IMR-90 (cell line): Measurements from ENCODE around the gene SCAANT1. TPM values are rescaled to one million over a fixed set of nuclear protein-coding genes. Genes with fewer than 3 reads are reported as not detected.

Experiments
- ATAC-seq: fragments of 200-7000 bp; cut with Tn5 transposase; 2 replicates; pipeline ENCODE4 v1.9.1; 2020; ENCODE audit warnings: low read depth, mild to moderate bottlenecking, moderate library complexity
- BruUV-seq: library from RNA; stranded (reverse); fragments of 400-500 nt; replicated peaks from 2 replicates; lab custom pipeline; 2021; lab: Mats Ljungman, UMichigan
- CTCF ChIA-PET: fragments of 300-600 bp; formaldehyde crosslinking; extraction: SDS; loops from one replicate; lab custom pipeline; 2021; ENCODE audit warnings: antibody characterized with exemption; lab: Yijun Ruan, JAX
- POLR2A ChIA-PET: fragments of 300-600 bp; sonication (Branson Sonifier 250); formaldehyde crosslinking; loops from one replicate; lab custom pipeline; 2022; ENCODE audit warnings: antibody characterized with exemption; ENCODE audit not compliant: unreplicated experiment; lab: Charles Lee
- DNase-seq: peaks from one replicate; pipeline ENCODE4 v3.0.0; 2013
- H2AFZ ChIP-seq: replicated peaks from 2 replicates; pipeline ENCODE3; 2013; ENCODE audit warnings: low read length, mild to moderate bottlenecking; ENCODE audit not compliant: poor library complexity
- H2AK5ac ChIP-seq: 2 replicates; pipeline ENCODE4 v1.6.1; 2013; ENCODE audit warnings: low read depth, low read length, inconsistent platforms
- H2AK9ac ChIP-seq: replicated peaks from 2 replicates; pipeline ENCODE3; 2013; ENCODE audit warnings: mild to moderate bottlenecking, low read depth, low read length, moderate library complexity; ENCODE audit not compliant: poor library complexity
- H2BK120ac ChIP-seq: 2 replicates; pipeline ENCODE4 v1.6.1; 2013; ENCODE audit warnings: low read depth, low read length, inconsistent platforms
- H2BK15ac ChIP-seq: 3 replicates; pipeline ENCODE4 v1.6.1; 2013; ENCODE audit warnings: low read depth, low read length, inconsistent platforms
- H2BK20ac ChIP-seq: 2 replicates; pipeline ENCODE4 v1.6.1; 2013; ENCODE audit warnings: low read depth, mild to moderate bottlenecking, inconsistent platforms, low read length, moderate library complexity
- H2BK5ac ChIP-seq: 2 replicates; pipeline ENCODE4 v1.6.1; 2013; ENCODE audit warnings: mild to moderate bottlenecking, low read depth, low read length, inconsistent platforms; ENCODE audit not compliant: poor library complexity, severe bottlenecking
- H3K14ac ChIP-seq: replicated peaks from 2 replicates; pipeline ENCODE4 v1.6.1; 2013; ENCODE audit warnings: low read depth, low read length, inconsistent platforms
- H3K18ac ChIP-seq: 2 replicates; pipeline ENCODE4 v1.6.1; 2013; ENCODE audit warnings: low read depth, low read length, control low read depth
- H3K23ac ChIP-seq: 2 replicates; pipeline ENCODE4 v1.6.1; 2013; ENCODE audit warnings: low read depth, low read length, inconsistent platforms
- H3K27ac ChIP-seq: 2 replicates; pipeline ENCODE4 v1.5.1; 2013; ENCODE audit warnings: mild to moderate bottlenecking, control low read depth, low read length; ENCODE audit not compliant: insufficient read depth
- H3K27me3 ChIP-seq: 2 replicates; pipeline ENCODE4 v1.6.1; 2013; ENCODE audit warnings: low read length; ENCODE audit not compliant: control insufficient read depth, insufficient read depth
- H3K36me3 ChIP-seq: 2 replicates; pipeline ENCODE4 v1.6.1; 2013; ENCODE audit warnings: low read length, mixed read lengths; ENCODE audit not compliant: control insufficient read depth, insufficient read depth
- H3K4ac ChIP-seq: 2 replicates; pipeline ENCODE4 v1.6.1; 2013; ENCODE audit warnings: low read depth, low read length, inconsistent platforms
- H3K4me1 ChIP-seq: 2 replicates; pipeline ENCODE4 v1.6.1; 2013; ENCODE audit warnings: low read length, mixed read lengths; ENCODE audit not compliant: control insufficient read depth, insufficient read depth
- H3K4me2 ChIP-seq: 2 replicates; pipeline ENCODE4 v1.6.1; 2013; ENCODE audit warnings: low read depth, mild to moderate bottlenecking, control low read depth, low read length, moderate library complexity
- H3K4me3 ChIP-seq: 2 replicates; pipeline ENCODE4 v1.5.1; 2013; ENCODE audit warnings: low read depth, mild to moderate bottlenecking, control low read depth, low read length, moderate library complexity; ENCODE audit not compliant: insufficient read depth
- H3K56ac ChIP-seq: 2 replicates; pipeline ENCODE4 v1.6.1; 2013; ENCODE audit warnings: low read length, inconsistent platforms; ENCODE audit not compliant: insufficient read depth; ENCODE audit errors: extremely low read depth
- H3K79me1 ChIP-seq, 2 experiments: 2 replicates each; pipeline ENCODE4 v1.6.1; 2013; ENCODE audit warnings: low read length in 2 of 2, inconsistent platforms in 1 of 2, low read depth in 1 of 2
- H3K9ac ChIP-seq: 2 replicates; pipeline ENCODE4 v1.6.1; 2013; ENCODE audit warnings: low read depth, low read length, control low read depth
- H3K9me1 ChIP-seq: 2 replicates; pipeline ENCODE4 v1.6.1; 2013; ENCODE audit warnings: low read length, inconsistent platforms; ENCODE audit not compliant: insufficient read depth
- H3K9me3 ChIP-seq: 2 replicates; pipeline ENCODE4 v1.6.1; 2013; ENCODE audit warnings: low read length; ENCODE audit not compliant: control insufficient read depth, insufficient read depth
- H4K20me1 ChIP-seq: 2 replicates; pipeline ENCODE4 v1.6.1; 2013; ENCODE audit warnings: low read length, inconsistent platforms; ENCODE audit not compliant: insufficient read depth
- H4K5ac ChIP-seq: 2 replicates; pipeline ENCODE4 v1.6.1; 2013; ENCODE audit warnings: mild to moderate bottlenecking, low read depth, low read length, control low read depth
- H4K8ac ChIP-seq, 2 experiments: 2 replicates each; pipeline ENCODE4 v1.6.1; 2013; ENCODE audit warnings: low read depth in 2 of 2, low read length in 2 of 2, control low read depth in 1 of 2, inconsistent platforms in 1 of 2
- H4K91ac ChIP-seq: 2 replicates; pipeline ENCODE4 v1.6.1; 2013; ENCODE audit warnings: low read depth, low read length, inconsistent platforms; ENCODE audit not compliant: insufficient read depth
- BHLHE40 ChIP-seq: fragments of 150-350 bp; IDR thresholded peaks from 2 replicates; pipeline ENCODE4 v1.6.1; 2016; ENCODE audit warnings: mild to moderate bottlenecking, low read depth, low read length
- CEBPB ChIP-seq: IDR thresholded peaks from 2 replicates; pipeline ENCODE4 v1.6.1; 2012; ENCODE audit warnings: low read depth, low read length, improper control_type of control experiment
- CHD1 ChIP-seq: IDR thresholded peaks from 2 replicates; pipeline ENCODE4 v1.6.1; 2012; ENCODE audit warnings: low read depth, low read length, improper control_type of control experiment
- CTCF ChIP-seq: conservative IDR thresholded peaks from 2 replicates; pipeline ENCODE4 v1.5.1; 2012; ENCODE audit warnings: mild to moderate bottlenecking, low read depth, low read length, improper control_type of control experiment
- MAFK ChIP-seq: IDR thresholded peaks from 2 replicates; pipeline ENCODE4 v1.6.1; 2012; ENCODE audit warnings: low read depth, low read length, improper control_type of control experiment
- MXI1 ChIP-seq: IDR thresholded peaks from 2 replicates; pipeline ENCODE4 v1.6.1; 2012; ENCODE audit warnings: low read depth, mild to moderate bottlenecking, low read length, moderate library complexity, borderline replicate concordance
- POLR2A ChIP-seq: IDR thresholded peaks from 2 replicates; pipeline ENCODE4 v1.6.1; 2012; ENCODE audit warnings: mild to moderate bottlenecking, low read depth, low read length
- RFX5 ChIP-seq: IDR thresholded peaks from 2 replicates; pipeline ENCODE4 v1.8.0; 2012; ENCODE audit warnings: low read depth, mild to moderate bottlenecking, low read length, moderate library complexity
- WGBS, 2 experiments: methylation state at CpG; one replicate each; pipeline versions ENCODE4 v1.1.5 to v1.1.7; 2013; ENCODE audit warnings: missing lambda C conversion rate in 2 of 2; ENCODE audit not compliant: insufficient read length in 1 of 2; ENCODE audit errors: extremely low coverage in 2 of 2; 5-methylcytosine and 5-hydroxymethylcytosine counted together
- dilution Hi-C: fragments of 300-500 bp; cut with HindIII; formaldehyde crosslinking; loops from one replicate; pipeline ENCODE4 v1.14.3; 2018; ENCODE audit warnings: low sequenced_read_pairs; ENCODE audit not compliant: unreplicated experiment
- in situ Hi-C: fragments of 300-500 bp; cut with MboI; formaldehyde crosslinking; loops from 3 replicates; pipeline ENCODE4 v1.14.3; 2019; ENCODE audit warnings: low sequenced_read_pairs, inconsistent platforms, mixed read lengths
- intact Hi-C: fragments of 100-400 bp; cut with micrococcal nuclease; formaldehyde crosslinking; loops from 2 replicates; pipeline ENCODE4 v1.10.0; 2022
- polyA plus RNA-seq, 3 experiments: library from polyadenylated mRNA; depleted of rRNA; stranded (reverse); fragments of >200 nt; gene quantifications; 2 replicates each; pipeline ENCODE4 v1.2.3, GENCODE V29; 2012; ENCODE audit warnings: low replicate concordance in 1 of 3
- total RNA-seq: library from RNA; depleted of rRNA; stranded (reverse); fragments of >200 nt; gene quantifications from 2 replicates; pipeline ENCODE4 v1.2.3, GENCODE V29; 2012
- TF ChIP-seq, protein P1 (sequence below): fragments of 150-350 bp; IDR thresholded peaks from 2 replicates; pipeline ENCODE4 v1.6.1; 2016; ENCODE audit warnings: low read depth, mild to moderate bottlenecking, low read length, moderate library complexity, borderline replicate concordance

The SCAANT1 gene
- total and polyA plus RNA-seq, 2 of the 4 experiments (the other 2 are of a cell fraction), result not detected

DNA sequence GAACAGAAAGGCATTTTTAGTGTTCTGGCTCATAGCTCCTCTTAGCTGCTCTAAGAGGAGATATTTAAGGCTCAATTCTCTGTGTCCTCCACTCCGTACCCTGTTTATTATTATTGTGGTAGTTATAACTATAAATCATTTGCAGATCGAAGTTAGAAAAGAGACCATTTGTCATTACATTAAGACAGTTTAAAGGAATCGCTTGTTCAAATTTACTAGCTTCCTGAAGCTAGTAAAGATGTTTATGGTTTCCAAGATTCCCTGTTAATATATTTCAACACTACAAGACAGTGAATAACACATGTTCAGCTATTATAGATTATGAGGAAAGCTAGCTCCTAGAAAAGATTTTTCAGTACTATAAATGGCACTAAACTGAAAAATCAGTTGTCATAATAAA, 35.9 kb downstream of the SCAANT1 start:
- H3K4me2 ChIP-seq, result no peak overlapping the region
- no peaks in the 10 kb centered on the region for H3K9me3 ChIP-seq
- H3K79me1 ChIP-seq, result peaks cover 45 to 69% of the 10 kb centered on the region in 2 experiments
- no peak overlapping the region for H2AFZ ChIP-seq
- no peak overlapping the region for H3K14ac ChIP-seq
- dilution Hi-C loops, result no loop called here
- no peak for DNase-seq
- no peak overlapping the region for H2BK15ac ChIP-seq
- peaks cover 10% of the 10 kb centered on the region for H3K9me1 ChIP-seq
- no peak overlapping the region for H3K4ac ChIP-seq
- no peak overlapping the region for H3K4me3 ChIP-seq
- no peak overlapping the region for H2BK5ac ChIP-seq
- H4K91ac ChIP-seq, result no peak overlapping the region
- no peak for ATAC-seq
- no peak overlapping the region for H3K27ac ChIP-seq
- no peak overlapping the region for H3K56ac ChIP-seq
- POLR2A ChIA-PET, result no interaction called here
- in situ Hi-C loops, result no loop called here
- H2BK20ac ChIP-seq, result no peak overlapping the region
- no peak overlapping the region for H3K18ac ChIP-seq
- no peak overlapping the region for H2AK9ac ChIP-seq
- H4K8ac ChIP-seq, result no peak overlapping the region
- WGBS, 2 experiments, result no CpG with 5 or more reads among the region's 3 CpGs
- no peak overlapping the region for H4K5ac ChIP-seq
- no peak overlapping the region for H2BK120ac ChIP-seq
- CTCF ChIA-PET, result interaction anchor here (0.7 to 1.0 kb wide), 2 partner anchors 36 to 643 kb away, joined by 3 read pairs; no protein-coding TSS in a partner anchor
- H3K9ac ChIP-seq, result no peak overlapping the region
- H3K4me1 ChIP-seq, result peaks cover 9% of the 10 kb centered on the region
- H3K23ac ChIP-seq, result no peak overlapping the region
- TF ChIP-seq MAFK (no peak), CHD1 (no peak), MXI1 (no peak), RFX5 (no peak), BHLHE40 (no peak), POLR2A (no peak), CTCF (no peak), CEBPB (no peak)
- TF ChIP-seq, protein P1, sequence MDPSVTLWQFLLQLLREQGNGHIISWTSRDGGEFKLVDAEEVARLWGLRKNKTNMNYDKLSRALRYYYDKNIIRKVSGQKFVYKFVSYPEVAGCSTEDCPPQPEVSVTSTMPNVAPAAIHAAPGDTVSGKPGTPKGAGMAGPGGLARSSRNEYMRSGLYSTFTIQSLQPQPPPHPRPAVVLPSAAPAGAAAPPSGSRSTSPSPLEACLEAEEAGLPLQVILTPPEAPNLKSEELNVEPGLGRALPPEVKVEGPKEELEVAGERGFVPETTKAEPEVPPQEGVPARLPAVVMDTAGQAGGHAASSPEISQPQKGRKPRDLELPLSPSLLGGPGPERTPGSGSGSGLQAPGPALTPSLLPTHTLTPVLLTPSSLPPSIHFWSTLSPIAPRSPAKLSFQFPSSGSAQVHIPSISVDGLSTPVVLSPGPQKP, result no peak
- BruUV-seq, result no TSS peak
- H3K36me3 ChIP-seq, result no peaks in the 10 kb centered on the region
- H4K20me1 ChIP-seq, result peaks cover 52% of the 10 kb centered on the region; the same call in 1 of the 2 replicates
- H3K27me3 ChIP-seq, result no peaks in the 10 kb centered on the region
- intact Hi-C loops, result loop anchor here (5.0 kb wide), 1 partner anchor 36 kb away; the partner anchor contains the start of gene SCAANT1
- no peak overlapping the region for H2AK5ac ChIP-seq
